A172 (cell line): ENCODE measurements around the gene AKR1C2. TPM values are rescaled to one million over a fixed set of nuclear protein-coding genes. Genes with fewer than 3 reads are reported as not detected.

Experiments used
- total RNA-seq: library from RNA; depleted of rRNA; stranded (reverse); fragments of >200 nt; shearing (Covaris generic); gene quantifications from 2 replicates; pipeline ENCODE4 v1.2.3, GENCODE V29; 2014; rRNA removed

Gene AKR1C2
- total RNA-seq, 1 experiment from 2014 or later: 186 TPM

Other genes with a start within 250 kb of the AKR1C2 start
- gene AKR1E2, start 177.7 kb downstream of the AKR1C2 start, total RNA-seq: not detected in 2 replicates
- gene AKR1C1, start 40.4 kb downstream of the AKR1C2 start, total RNA-seq: 28.1 and 68.3 TPM in 2 replicates
- gene AKR1C3, start 90.6 kb upstream of the AKR1C2 start, total RNA-seq: 45.3 and 120 TPM in 2 replicates
- gene AKR1C8, start 181.3 kb upstream of the AKR1C2 start, total RNA-seq: not detected in 2 replicates
- not detected in 2 replicates for gene AKR1C4, start 193.0 kb upstream of the AKR1C2 start, total RNA-seq